Measurements from ENCODE around the gene CLK4. TPM values are rescaled to one million over a fixed set of nuclear protein-coding genes. Genes with fewer than 3 reads are reported as not detected.
A peak's percentile ranks its signal among the peaks of the same experiment; 100 is the strongest.

CLK4 gene
- 10 to 100 TPM; 53.4 to 73.3 (median 69.8) TPM for polyA plus RNA-seq (ENCODE audit: insufficient read length in 4 of 4)

- DNase-seq (ENCODE audit: low read depth in 4 of 4, low spot score in 3 of 4) = peak; percentile 88 to 95 (median 91)
These were observed at the start of gene CLK4 for GRCh38 chr5:178626484-178627258. TSS of gene CLK4 (minus strand) at chr5:178627050. CDS start at chr5:178623416, 3,634 bp downstream.

- DNase-seq (ENCODE audit: low read depth in 4 of 4, low spot score in 3 of 4) = no peak
These were observed 49.1 kb upstream of the CLK4 start for GRCh38 chr5:178675922-178676321.

- DNase-seq (ENCODE audit: low read depth in 4 of 4, low spot score in 3 of 4) = no peak
These were observed 47.5 kb upstream of the CLK4 start for GRCh38 chr5:178674334-178674733.

GRCh38 chr5:178673801-178674295 is 47.0 kb upstream of the CLK4 start:
- DNase-seq (ENCODE audit: low read depth in 4 of 4, low spot score in 3 of 4) = no peak

- no peak for DNase-seq (ENCODE audit: low read depth in 4 of 4, low spot score in 3 of 4)
These were observed 45.8 kb upstream of the CLK4 start for GRCh38 chr5:178672630-178673029.

- no peak for DNase-seq (ENCODE audit: low read depth in 4 of 4, low spot score in 3 of 4)
These were observed 44.8 kb upstream of the CLK4 start for GRCh38 chr5:178671602-178672144.

DNA sequence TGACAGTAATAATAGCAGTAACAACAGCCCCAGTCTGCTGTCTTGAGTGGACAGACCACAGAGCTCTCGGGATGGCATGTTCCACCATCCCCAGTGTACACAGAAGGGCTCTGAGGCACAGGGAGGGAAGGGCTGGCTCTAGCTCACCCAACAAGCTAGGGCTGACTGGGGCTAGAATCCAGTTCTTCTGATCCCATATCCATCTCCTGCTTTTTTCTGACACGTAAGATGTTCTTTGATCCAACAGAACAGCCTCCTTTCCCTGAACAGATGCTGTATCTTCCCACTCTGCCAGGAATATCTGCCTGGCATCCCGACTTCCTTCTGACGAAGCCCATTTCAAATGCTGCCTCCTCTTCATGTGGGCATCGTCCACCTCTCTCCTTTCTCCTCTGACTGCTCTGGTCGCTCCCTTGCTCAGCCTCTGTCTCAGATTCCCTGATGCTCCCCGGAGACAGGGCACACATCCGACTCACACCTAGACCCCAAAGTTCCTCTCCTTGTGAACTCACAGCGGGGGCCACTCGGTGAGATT is 43.6 kb upstream of the CLK4 start:
- DNase-seq (ENCODE audit: low read depth in 4 of 4, low spot score in 3 of 4) = no peak

DNA sequence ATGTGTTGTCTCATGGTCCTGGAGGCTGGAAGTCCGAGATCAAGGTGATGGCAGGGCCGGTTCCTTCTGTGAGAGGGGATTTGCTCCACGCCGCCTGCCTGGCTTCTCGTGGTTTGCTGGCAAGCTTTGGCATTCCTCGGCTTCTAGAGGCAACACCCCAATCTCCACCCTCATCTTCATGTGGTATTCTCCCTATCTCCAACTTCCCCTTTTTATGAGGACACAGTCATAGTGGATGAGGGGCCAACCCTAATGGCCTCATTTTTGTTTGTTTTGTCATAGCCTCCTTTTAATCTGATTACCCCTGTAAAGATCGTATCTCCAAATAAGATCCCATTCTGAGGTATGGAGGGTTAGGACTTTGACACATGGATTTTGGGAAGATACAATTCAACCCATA is 41.7 kb upstream of the CLK4 start:
- no peak for DNase-seq (ENCODE audit: low read depth in 4 of 4, low spot score in 3 of 4)

- no peak for DNase-seq (ENCODE audit: low read depth in 4 of 4, low spot score in 3 of 4)
These were observed 40.8 kb upstream of the CLK4 start for GRCh38 chr5:178667688-178668087.

DNA sequence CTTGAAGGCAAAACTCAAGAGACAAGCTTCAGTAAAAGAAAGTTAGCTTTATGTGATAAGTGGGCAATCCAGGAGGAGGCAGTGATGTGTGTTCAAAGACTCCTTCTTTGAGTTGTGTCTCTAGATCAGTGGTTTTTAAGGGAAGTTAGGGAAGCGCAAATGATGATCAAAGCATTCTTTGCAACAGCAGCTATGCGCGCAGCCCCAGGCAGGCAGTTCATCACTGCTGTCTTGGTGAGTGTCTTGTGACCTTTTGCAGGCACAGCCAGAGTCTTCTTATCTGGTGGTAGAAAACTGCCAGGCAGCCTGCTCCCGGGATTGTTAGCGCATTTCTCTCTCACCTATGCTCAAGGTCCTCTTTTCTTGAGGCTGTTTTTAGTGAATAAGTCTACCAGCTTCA is 40.3 kb upstream of the CLK4 start:
- DNase-seq (ENCODE audit: low read depth in 4 of 4, low spot score in 3 of 4) = peak in 3 of 4 donors; percentile 3 to 40 (median 37)

DNA sequence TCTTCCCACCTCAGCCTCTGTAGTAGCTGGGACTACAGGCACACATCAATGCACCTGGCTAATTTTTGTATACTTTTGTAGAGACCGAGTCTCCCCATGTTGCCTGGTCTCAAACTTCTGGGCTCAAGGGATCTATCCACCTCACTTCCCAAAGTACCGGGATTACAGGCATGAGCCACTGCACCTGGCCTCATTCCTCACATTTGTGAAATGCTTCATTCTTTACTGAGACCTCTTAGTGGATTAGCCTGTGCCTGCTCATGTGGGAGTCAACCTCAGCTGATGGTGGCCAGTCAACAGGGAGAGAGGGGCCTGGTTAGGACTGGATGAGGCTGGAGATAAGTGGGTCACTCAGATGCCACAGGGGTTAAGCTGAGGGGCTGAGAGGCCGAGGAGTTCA is 37.3 kb upstream of the CLK4 start:
- no peak for DNase-seq (ENCODE audit: low read depth in 4 of 4, low spot score in 3 of 4)

GRCh38 chr5:178662541-178662860 is 35.7 kb upstream of the CLK4 start:
- no peak for DNase-seq (ENCODE audit: low read depth in 4 of 4, low spot score in 3 of 4)

- DNase-seq (ENCODE audit: low read depth in 4 of 4, low spot score in 3 of 4) = no peak
These were observed 35.1 kb upstream of the CLK4 start for GRCh38 chr5:178661836-178662540.

GRCh38 chr5:178651046-178651810 is 24.4 kb upstream of the CLK4 start:
- no peak for DNase-seq (ENCODE audit: low read depth in 4 of 4, low spot score in 3 of 4)

DNA sequence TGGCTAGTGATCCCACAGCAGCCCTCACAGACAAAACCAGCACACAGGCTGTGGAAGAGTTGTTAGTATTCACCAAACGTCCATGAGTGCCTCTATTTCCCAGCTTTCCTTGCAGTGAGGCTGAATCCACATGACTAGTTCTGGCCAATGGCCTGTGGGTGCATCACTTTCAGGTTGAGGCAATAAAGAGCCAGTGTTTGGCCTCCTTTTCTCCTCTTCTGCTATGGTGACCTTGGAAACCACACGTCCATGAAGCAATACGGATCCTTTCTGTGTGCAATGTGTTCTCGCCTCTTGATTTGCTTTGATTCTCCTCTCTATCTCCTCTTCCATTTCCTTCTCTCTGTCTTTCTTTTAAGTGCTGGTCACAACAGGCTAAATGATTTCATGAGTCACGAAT is 23.4 kb upstream of the CLK4 start:
- DNase-seq (ENCODE audit: low read depth in 4 of 4, low spot score in 3 of 4) = no peak

GRCh38 chr5:178649580-178649979 is 22.7 kb upstream of the CLK4 start:
- DNase-seq (ENCODE audit: low read depth in 4 of 4, low spot score in 3 of 4) = no peak

GRCh38 chr5:178644826-178645545 is 18.1 kb upstream of the CLK4 start:
- no peak for DNase-seq (ENCODE audit: low read depth in 4 of 4, low spot score in 3 of 4)

DNA sequence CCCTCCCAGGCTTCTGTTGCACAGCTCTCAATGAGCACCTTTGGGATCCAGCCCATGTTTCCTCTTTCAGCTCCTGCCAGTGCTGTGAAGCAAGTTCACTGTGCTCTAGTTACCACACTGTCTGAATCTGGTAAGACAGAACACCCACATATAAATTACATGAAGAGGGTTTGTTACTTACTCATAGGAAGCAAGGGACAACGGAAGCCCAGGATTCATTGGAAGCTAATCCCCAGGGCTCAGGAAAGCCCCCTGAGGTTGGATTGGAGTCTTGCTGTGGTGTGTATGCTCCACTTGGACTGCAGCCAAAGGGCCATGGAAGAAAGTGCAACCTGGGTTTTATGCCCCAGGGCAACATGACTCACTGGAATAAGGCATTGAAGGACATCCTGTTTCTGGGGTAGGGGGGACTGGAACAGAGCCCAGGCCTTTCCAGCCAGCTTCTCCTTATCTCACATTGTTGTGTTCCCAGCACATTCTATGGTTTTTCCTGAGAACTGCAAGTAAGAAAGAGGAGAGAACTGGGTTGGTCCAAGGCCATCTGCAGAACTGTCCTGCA is 15.6 kb upstream of the CLK4 start:
- DNase-seq (ENCODE audit: low read depth in 4 of 4, low spot score in 3 of 4) = no peak

- no peak for DNase-seq (ENCODE audit: low read depth in 4 of 4, low spot score in 3 of 4)
These were observed 14.9 kb upstream of the CLK4 start for GRCh38 chr5:178641711-178642110.
